ENCODE data around the gene ZMYND19.
"Not testable (repeated sequence)": the region's sequence is repeated elsewhere in the genome, so short reads cannot be mapped to it uniquely, and the experiment has no call there.

The ZMYND19 gene

DNA sequence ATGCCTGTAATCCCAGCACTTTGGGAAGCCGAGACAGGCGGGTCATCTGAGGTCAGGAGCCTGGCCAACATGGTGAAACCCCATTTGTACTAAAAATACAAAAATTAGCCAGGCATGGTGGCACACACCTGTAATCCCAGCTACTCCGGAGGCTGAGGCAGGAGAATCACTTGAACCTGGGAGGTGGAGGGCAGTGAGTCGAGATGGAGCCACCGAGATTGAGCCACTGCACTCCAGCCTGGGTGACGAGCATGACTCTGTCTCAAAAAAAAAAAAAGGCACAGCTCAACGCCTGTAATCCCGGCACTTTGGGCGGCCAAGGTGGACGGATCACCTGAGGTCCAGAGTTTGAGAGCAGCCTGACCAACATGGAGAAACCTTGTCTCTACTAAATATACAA, 36.7 kb downstream of the ZMYND19 start:
- not testable (repeated sequence) for DNase-seq

DNA sequence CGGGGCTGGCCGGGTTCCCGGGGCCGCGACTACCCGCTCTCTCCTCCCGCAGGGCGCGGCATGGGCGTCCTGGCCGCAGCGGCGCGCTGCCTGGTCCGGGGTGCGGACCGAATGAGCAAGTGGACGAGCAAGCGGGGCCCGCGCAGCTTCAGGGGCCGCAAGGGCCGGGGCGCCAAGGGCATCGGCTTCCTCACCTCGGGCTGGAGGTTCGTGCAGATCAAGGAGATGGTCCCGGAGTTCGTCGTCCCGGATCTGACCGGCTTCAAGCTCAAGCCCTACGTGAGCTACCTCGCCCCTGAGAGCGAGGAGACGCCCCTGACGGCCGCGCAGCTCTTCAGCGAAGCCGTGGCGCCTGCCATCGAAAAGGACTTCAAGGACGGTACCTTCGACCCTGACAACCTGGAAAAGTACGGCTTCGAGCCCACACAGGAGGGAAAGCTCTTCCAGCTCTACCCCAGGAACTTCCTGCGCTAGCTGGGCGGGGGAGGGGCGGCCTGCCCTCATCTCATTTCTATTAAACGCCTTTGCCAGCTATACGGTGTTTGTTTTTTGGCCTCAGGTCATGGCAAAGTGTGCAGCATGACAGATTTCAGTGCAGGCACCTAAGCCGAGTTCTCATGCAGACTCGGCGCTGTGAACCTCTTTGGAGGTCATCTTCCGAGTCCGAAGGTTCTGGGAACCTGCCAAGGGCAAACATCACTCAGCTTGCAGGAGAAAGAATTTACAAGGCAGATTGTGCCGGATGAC, 38.1 kb downstream of the ZMYND19 start:
- DNase-seq = no peak

DNA sequence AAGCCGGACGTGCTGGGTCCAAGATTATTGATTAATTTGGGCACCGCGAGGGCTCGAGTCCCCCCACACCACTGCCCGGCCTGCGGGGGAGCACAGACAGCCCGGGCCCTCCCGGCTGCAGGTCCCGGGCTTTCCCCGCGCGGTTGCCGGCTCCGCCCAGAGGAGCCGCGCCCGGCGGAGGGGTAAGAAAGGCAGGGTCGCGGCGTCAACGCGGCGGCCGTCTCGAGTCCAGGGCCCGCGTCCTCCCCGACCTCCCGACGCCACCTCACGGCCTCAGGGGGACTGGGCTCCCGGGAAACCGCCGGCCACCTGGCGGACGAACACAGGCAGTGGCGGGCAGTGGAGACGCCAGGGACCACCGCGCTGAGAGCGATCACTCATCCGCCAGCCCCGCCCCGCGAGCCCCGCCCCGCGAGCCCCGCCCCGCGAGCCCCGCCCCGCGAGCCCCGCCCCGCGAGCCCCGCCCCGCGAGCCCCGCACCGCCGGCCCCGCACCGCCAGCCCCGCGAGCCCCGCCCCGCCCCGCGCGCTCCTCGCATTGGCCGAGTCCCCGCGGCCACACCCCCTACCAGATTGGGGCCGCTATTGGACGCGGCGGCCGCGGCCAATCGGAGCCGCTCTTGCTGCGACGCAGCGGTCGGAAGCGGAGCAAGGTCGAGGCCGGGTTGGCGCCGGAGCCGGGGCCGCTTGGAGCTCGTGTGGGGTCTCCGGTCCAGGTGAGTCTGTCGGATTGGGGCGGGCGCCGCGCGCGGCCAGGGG, 38.9 kb downstream of the ZMYND19 start, which contains the start of gene MRPL41:
Gene MRPL41 (plus strand): TSS at position 616 of the 758 bp plus-strand sequence. CDS start 203 bp downstream, outside the sequence.
- DNase-seq = peak; percentile 86

DNA sequence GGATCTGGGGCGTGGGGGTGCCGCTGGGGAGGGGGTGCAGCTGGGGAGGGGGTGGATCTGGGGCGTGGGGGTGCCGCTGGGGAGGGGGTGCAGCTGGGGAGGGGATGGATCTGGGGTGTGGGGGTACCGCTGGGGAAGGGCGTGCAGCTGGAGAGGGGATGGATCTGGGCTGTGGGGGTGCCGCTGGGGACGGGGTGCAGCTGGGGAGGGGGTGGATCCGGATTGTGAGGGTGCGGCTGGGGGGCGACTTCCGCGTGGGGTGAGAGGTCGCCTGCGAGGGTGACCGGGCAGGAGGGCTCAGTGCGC, 39.4 kb downstream of the ZMYND19 start:
- DNase-seq = not testable (repeated sequence)

DNA sequence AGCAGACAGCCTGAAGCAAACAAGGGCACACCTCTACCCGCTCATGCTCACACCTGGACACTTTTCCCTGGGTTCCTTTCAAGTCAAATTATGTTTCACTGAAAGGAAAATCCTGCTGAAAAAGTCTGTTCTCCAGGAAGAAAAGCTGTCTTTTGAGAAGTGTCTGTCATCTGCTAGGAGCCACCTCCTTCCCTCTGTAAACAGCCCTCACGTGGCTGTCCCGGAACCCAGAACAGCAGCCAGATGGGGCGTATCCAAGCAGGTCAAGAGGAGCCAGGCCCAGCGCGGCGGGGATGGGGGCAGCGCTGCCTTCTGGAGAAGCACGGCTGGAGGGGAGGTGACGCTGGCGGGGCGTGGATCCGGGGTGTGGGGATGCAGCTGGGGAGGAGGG, 40.1 kb downstream of the ZMYND19 start, which contains the start of gene PNPLA7:
Gene PNPLA7 (minus strand): TSS at position 172 of the 391 bp plus-strand sequence. CDS start 205 bp downstream, outside the sequence.
- peak; percentile 63 for DNase-seq

DNA sequence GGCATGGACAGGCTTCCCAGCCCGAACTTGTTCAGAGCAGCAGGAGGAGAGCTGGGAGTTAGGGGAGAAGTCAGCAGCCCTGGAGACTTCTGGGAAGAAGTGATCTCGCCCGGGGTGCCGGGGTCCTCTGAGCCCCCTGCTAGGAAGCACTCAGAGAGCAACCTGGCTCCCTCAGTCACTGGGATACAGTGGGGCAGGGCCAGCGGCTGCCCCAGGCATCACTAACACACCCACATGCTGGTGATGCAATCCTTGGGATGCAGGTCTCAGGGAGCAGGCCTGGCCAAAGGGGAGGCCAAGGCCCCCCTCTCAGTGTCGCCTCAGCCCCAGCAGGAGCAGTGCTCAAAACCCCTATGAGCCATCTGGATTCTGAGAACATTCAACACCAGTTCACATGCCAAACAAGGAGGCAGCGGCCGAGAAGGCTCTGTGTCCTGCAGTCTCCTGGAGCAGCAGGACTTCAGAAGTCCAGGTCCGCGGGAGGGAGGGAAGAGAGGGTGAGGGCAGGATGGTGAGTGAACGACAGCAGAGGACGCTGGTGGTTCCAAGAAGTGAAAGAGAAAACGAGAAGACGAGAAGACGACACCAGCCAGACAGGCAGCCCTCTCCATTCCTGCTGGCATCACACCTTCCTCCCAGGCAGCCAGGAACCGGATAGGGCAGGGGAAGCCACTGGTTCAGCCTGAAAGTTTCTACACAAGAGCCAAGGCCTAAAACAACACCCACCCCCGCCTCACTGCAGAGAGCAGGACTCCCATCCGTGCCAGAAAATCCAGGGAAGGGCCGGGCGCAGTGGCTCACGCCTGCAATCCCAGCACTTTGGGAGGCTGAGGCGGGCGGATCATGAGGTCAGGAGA, 42.4 kb downstream of the ZMYND19 start:
- DNase-seq = no peak

DNA sequence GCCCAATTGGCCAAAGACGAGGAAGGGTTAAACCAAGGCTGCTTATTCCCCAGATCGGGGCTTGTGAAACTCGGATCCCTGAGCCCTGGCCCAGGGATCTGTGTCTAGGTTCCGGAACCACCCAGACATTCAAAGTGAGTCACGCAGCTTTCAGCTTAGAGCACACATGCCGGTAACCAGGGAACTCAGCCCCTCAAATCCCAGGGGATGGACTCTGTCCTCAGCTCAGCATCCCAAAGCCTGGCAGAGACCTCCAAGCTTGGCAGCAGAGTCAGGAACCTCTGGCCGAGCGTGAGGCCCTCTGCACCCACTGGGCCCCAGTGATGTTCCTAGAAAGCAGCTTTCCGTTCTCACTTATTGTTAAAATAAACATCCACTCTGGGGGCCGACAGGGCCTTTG, 45.2 kb downstream of the ZMYND19 start:
- DNase-seq = no peak

DNA sequence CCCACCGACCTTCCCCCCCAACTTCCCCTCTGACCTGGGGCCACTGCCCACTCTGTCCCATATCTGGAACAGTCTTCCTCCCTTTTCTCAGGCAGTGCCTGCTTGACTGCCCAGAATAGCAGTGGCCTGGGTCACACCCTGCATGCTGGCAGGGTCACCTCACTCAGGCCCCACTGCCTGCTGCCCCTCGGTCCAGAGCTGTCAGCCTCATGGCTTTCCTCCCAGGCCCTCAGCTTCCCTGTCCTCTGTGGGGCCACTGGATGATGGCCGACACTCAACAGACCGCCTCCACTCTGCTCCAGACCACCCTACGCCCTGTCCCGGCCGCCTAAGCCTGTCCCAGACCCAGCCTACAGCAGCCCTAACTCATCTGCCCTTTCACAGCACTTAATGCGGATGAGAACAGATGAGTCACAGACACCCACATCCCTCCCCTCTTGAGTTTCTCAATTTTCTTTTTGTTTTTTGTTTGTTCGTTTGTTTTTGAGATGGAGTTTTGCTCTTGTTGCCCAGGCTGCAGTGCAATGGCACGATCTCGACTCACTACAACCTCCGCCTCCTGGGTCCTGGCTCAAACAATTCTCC, 46.0 kb downstream of the ZMYND19 start:
- DNase-seq = no peak

DNA sequence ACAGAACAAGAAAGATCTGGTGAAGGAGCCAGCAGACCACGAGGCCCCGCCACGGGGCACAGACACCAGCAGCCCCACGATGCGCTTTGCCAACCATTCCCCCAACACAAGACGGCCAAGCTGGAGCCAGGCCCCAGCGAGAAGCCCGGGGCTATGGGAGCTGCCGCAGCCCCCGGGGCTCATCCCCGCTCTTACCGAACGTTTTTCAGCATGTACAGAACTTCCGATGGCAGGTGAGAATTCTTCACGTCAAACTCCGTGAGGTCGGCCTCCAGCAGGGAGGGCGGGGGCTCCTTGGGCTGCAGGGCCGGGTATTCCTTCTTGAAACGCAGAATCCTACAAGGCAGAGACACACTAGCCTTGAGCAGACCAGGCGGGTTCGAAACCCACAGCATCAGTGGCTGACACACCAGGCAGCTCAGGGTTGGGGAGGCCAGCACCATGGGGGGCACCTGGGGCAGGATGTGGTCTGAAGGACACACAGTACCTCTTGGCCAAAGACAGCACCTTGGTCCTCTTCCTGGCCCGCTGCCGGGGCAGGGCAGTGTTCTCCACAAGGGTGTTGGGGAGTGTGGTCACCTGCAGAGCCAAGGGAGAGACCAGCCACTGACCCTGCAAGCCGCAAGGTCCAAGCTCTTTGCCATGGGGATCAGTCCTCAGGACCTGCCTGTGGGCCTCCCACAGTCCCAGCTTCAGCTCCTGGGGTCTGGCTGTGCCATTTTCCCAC, 46.9 kb downstream of the ZMYND19 start:
- no peak for DNase-seq

DNA sequence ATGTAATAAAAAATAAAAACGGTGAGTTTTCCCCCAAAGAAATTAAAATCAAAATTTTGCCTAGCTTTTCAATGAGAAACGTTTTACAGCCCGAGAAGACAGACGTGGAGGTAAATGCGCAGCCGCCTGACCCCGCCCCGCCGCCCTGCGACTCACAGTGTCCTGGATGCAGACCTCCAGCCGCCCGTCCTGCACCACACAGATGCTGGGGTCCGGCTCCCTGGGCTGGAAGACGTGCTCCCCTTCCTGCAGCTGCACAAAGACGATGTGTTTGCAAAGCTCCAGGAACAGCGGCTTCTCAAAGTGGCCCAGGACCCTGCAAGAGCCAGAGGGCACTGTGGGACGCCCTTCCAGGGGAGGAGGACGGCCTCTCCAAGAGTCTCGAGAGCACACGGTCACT, 47.8 kb downstream of the ZMYND19 start:
- DNase-seq = no peak

DNA sequence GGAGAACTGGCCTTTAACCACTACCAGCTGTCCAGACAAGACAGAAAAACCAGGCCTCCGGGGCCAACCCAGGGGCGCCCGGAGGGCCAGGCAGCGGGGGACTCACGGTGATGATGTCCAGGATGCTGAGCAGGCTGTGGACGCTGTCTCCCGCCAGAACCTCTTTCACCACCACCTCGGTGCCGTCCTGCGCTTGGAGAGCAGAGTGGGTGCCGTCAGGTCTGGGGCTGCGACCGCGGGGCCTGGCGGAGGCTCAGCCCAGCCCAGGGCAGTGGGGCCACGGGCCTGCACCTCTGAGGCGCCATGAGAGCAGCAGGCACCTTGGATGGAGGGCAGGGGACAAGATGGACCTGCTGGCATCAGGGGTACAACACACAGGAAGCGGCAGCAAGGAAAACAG, 49.8 kb downstream of the ZMYND19 start:
- no peak for DNase-seq

DNA sequence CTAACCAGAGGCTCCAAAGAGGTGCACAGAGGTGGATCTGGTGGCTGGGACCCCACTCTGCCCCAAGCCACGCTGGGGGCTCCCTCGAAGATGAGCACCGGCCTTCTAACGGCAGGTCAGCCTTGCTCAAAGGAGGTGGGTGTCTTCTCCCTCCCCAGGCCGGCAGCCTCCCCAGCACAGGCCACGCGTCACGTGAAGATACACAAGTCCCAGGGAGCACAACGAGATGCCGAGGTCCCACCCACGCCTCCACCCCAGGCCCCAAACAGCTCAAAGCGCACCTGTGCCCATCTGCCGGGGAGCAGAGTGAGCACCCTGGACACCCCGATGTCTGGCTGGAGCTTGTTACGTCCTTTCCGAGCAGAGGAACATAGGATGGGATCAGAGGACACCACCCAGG, 52.3 kb downstream of the ZMYND19 start:
- DNase-seq = no peak

DNA sequence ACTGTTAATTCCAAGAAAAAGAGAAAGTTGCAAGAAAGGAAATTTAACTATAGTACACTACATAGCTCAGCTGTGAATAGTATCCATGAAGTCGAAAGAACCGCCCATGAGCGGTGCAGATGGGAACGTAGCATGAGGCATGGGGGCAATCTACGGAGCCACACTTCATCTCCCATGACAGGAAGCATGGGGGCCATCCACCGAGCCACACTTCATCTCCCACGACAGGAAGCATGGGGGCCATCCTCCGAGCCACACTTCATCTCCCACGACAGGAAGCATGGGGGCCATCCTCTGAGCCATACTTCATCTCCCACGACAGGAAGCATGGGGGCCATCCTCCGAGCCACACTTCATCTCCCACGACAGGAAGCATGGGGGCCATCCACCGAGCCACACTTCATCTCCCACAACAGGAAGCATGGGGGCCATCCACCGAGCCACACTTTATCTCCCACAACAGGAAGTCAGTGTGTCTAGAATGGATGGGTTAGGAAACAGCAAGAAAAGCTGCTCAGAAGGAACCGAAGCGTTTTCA, 53.6 kb downstream of the ZMYND19 start:
- DNase-seq = not testable (repeated sequence)

DNA sequence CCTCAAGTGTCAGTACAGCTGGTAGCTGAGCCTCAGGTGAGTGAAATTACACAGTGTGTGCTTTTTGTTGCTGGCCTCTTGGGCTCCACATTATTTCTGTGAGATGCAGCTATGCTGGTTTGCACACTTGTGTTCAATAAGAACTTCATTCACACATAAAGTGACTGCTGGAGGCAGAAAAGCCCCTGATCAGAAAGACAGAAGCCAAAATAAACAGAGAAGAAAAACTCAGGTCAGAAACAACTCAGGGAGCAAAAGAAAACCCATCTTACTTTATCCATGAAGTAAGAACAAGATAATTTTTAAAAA, 55.2 kb downstream of the ZMYND19 start:
- DNase-seq = no peak

DNA sequence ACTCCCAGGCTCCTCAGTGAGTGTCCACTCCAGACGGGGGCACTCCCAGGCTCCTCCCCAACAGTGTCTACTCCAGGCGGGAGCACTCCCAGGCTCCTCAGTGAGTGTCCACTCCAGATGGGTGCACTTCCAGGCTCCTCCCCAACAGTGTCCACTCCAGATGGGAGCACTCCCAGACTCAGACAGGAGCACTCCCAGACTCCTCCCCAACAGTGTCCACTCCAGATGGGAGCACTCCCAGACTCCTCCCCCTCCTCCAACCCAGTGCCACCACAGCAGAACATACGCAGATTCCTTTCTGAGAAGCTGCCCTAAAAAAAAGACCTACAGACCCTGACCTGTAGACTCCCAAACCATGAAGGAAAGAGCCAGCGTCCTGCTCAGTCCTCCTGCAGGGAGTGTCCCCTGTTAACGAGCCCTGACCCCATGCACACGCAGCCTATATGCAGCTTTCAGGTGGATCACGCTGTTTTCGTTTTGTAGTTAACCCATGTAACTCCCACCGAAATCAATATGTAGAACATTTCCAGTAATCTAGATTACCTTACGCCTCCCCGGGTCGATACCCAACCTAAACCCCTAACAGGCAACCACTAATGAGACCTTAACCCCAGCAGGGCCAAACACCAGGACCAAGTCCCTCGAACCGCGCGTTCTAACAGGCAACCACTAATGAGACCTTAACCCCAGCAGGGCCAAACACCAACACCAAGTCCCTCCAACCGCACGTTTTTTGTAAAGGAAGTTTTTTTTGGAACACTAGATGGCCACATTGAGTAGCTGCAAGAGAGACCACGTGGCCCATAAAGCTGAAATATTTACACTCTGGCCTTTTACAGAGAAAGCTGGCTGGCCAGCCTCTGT, 55.8 kb downstream of the ZMYND19 start:
- DNase-seq = peak; percentile 73

DNA sequence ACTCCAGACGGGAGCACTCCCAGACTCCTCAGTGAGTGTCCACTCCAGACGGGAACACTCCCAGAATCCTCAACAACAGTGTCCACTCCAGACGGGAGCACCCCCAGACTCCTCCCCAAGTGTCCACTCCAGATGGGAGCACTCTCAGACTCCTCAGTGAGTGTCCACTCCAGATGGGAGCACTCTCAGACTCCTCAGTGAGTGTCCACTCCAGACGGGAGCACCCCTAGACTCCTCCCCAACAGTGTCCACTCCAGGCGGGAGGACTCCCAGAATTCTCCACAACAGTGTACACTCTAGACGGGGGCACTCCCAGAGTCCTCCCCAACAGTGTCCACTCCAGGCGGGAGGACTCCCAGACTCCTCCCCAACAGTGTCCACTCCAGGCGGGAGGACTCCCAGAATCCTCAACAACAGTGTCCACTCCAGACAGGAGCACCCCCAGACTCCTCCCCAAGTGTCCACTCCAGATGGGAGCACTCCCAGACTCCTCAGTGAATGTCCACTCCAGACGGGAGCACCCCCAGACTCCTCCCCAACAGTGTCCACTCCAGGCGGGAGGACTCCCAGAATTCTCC, 57.3 kb downstream of the ZMYND19 start:
- DNase-seq = not testable (repeated sequence)
